ENCODE measurements around the gene PCMTD2.

PCMTD2 gene

GRCh38 chr20:64225828-64226598 is 29.5 kb upstream of the PCMTD2 start:
- DNase-seq (ENCODE audit: insufficient read length) (no peak), FAIRE-seq (no peak)
- TF ChIP-seq TAF1 (IDR thresholded peaks at IDR 0.05; ENCODE audit: borderline replicate concordance, low read depth, low read length) (no peak), POLR2AphosphoS5 (IDR thresholded peaks at IDR 0.05; ENCODE audit: low read depth, low read length) (no peak), POLR2A (IDR thresholded peaks at IDR 0.05; ENCODE audit: low read depth, low read length) (no peak)

GRCh38 chr20:64226686-64227580 is 28.6 kb upstream of the PCMTD2 start:
- DNase-seq (ENCODE audit: insufficient read length) (no peak), FAIRE-seq (no peak)
- TF ChIP-seq POLR2A (IDR thresholded peaks at IDR 0.05; ENCODE audit: low read depth, low read length) (no peak), TAF1 (IDR thresholded peaks at IDR 0.05; ENCODE audit: borderline replicate concordance, low read depth, low read length) (no peak), POLR2AphosphoS5 (IDR thresholded peaks at IDR 0.05; ENCODE audit: low read depth, low read length) (no peak)

- FAIRE-seq (no peak), DNase-seq (ENCODE audit: insufficient read length) (no peak)
- TF ChIP-seq POLR2AphosphoS5 (IDR thresholded peaks at IDR 0.05; ENCODE audit: low read depth, low read length) (no peak), POLR2A (IDR thresholded peaks at IDR 0.05; ENCODE audit: low read depth, low read length) (no peak), TAF1 (IDR thresholded peaks at IDR 0.05; ENCODE audit: borderline replicate concordance, low read depth, low read length) (no peak)
Measured at GRCh38 chr20:64228086-64228653, 27.4 kb upstream of the PCMTD2 start.

- DNase-seq (ENCODE audit: insufficient read length) (no peak), FAIRE-seq (no peak)
- no peak for TF ChIP-seq POLR2AphosphoS5 (IDR thresholded peaks at IDR 0.05; ENCODE audit: low read depth, low read length)
- no peak for TF ChIP-seq TAF1 (IDR thresholded peaks at IDR 0.05; ENCODE audit: borderline replicate concordance, low read depth, low read length)
Measured at GRCh38 chr20:64228751-64229506, 26.6 kb upstream of the PCMTD2 start.

- DNase-seq (ENCODE audit: insufficient read length) (no peak), FAIRE-seq (no peak)
- TF ChIP-seq TAF1 (IDR thresholded peaks at IDR 0.05; ENCODE audit: borderline replicate concordance, low read depth, low read length) (no peak), POLR2AphosphoS5 (IDR thresholded peaks at IDR 0.05; ENCODE audit: low read depth, low read length) (no peak), POLR2A (IDR thresholded peaks at IDR 0.05; ENCODE audit: low read depth, low read length) (no peak)
Measured at GRCh38 chr20:64229507-64230061, 26.0 kb upstream of the PCMTD2 start.

- no peak for DNase-seq (ENCODE audit: insufficient read length)
- FAIRE-seq: no peak
- TF ChIP-seq TAF1 (IDR thresholded peaks at IDR 0.05; ENCODE audit: borderline replicate concordance, low read depth, low read length) (no peak), POLR2AphosphoS5 (IDR thresholded peaks at IDR 0.05; ENCODE audit: low read depth, low read length) (no peak), POLR2A (IDR thresholded peaks at IDR 0.05; ENCODE audit: low read depth, low read length) (no peak)
Measured at GRCh38 chr20:64230461-64231145, 24.9 kb upstream of the PCMTD2 start.

GRCh38 chr20:64231621-64232550 is 23.7 kb upstream of the PCMTD2 start:
- DNase-seq (ENCODE audit: insufficient read length): no peak
- TF ChIP-seq POLR2A (IDR thresholded peaks at IDR 0.05; ENCODE audit: low read depth, low read length) (no peak), POLR2AphosphoS5 (IDR thresholded peaks at IDR 0.05; ENCODE audit: low read depth, low read length) (no peak), TAF1 (IDR thresholded peaks at IDR 0.05; ENCODE audit: borderline replicate concordance, low read depth, low read length) (no peak)
- FAIRE-seq: no peak

- TF ChIP-seq POLR2AphosphoS5 (IDR thresholded peaks at IDR 0.05; ENCODE audit: low read depth, low read length) (no peak), POLR2A (IDR thresholded peaks at IDR 0.05; ENCODE audit: low read depth, low read length) (no peak), TAF1 (IDR thresholded peaks at IDR 0.05; ENCODE audit: borderline replicate concordance, low read depth, low read length) (no peak)
- FAIRE-seq (no peak), DNase-seq (ENCODE audit: insufficient read length) (no peak)
Measured at GRCh38 chr20:64232794-64233193, 22.8 kb upstream of the PCMTD2 start.

GRCh38 chr20:64233725-64234124 is 21.8 kb upstream of the PCMTD2 start:
- DNase-seq (ENCODE audit: insufficient read length): no peak
- FAIRE-seq: no peak
- TF ChIP-seq TAF1 (IDR thresholded peaks at IDR 0.05; ENCODE audit: borderline replicate concordance, low read depth, low read length) (no peak), POLR2AphosphoS5 (IDR thresholded peaks at IDR 0.05; ENCODE audit: low read depth, low read length) (no peak), POLR2A (IDR thresholded peaks at IDR 0.05; ENCODE audit: low read depth, low read length) (no peak)

All from GM12892 (cell line).